ENCODE measurements around the gene LTN1.

LTN1 gene

GRCh38 chr21:28937737-28938136 lies 54.9 kb downstream of the LTN1 start:
- H3F3A ChIP-seq (ENCODE audit: insufficient read depth) = no peaks in the 10 kb centered on the region

GRCh38 chr21:28936721-28937120 lies 56.0 kb downstream of the LTN1 start:
- no peaks in the 10 kb centered on the region for H4K20me1 ChIP-seq (ENCODE audit: low read depth, low read length)
- H3K9me3 ChIP-seq (ENCODE audit: insufficient read depth, low read length) = no peaks in the 10 kb centered on the region
- H3K27ac ChIP-seq (ENCODE audit: low read depth, low read length) = no peak overlapping the region
- no peak overlapping the region for H2AFZ ChIP-seq (ENCODE audit: low read depth, low read length, severe bottlenecking)
- H3F3A ChIP-seq (ENCODE audit: insufficient read depth) = no peaks in the 10 kb centered on the region
- H3K4me3 ChIP-seq (ENCODE audit: insufficient read depth, low read length, poor library complexity, severe bottlenecking) = no peak overlapping the region
- no peaks in the 10 kb centered on the region for H3K79me2 ChIP-seq (ENCODE audit: insufficient read depth, low read length)
- TF ChIP-seq, protein P1, sequence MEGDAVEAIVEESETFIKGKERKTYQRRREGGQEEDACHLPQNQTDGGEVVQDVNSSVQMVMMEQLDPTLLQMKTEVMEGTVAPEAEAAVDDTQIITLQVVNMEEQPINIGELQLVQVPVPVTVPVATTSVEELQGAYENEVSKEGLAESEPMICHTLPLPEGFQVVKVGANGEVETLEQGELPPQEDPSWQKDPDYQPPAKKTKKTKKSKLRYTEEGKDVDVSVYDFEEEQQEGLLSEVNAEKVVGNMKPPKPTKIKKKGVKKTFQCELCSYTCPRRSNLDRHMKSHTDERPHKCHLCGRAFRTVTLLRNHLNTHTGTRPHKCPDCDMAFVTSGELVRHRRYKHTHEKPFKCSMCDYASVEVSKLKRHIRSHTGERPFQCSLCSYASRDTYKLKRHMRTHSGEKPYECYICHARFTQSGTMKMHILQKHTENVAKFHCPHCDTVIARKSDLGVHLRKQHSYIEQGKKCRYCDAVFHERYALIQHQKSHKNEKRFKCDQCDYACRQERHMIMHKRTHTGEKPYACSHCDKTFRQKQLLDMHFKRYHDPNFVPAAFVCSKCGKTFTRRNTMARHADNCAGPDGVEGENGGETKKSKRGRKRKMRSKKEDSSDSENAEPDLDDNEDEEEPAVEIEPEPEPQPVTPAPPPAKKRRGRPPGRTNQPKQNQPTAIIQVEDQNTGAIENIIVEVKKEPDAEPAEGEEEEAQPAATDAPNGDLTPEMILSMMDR (IDR thresholded peaks at IDR 0.05; ENCODE audit: insufficient read depth, low read length, poor library complexity, severe bottlenecking) = no peak
- TF ChIP-seq EZH2phosphoT487 (conservative IDR thresholded peaks at IDR 0.05; ENCODE audit: low read length) = no peak
- no peak overlapping the region for H3K4me2 ChIP-seq (ENCODE audit: low read depth, low read length, poor library complexity, severe bottlenecking)
- H3K9me2 ChIP-seq (replicated peaks; ENCODE audit: insufficient read depth, low read length) = no peaks in the 10 kb centered on the region
- H3K36me3 ChIP-seq (ENCODE audit: low read length) = peaks cover 41% of the 10 kb centered on the region
- no peak overlapping the region for H3K9ac ChIP-seq (ENCODE audit: low read length)
- H3K27me3 ChIP-seq (ENCODE audit: low read length) = no peaks in the 10 kb centered on the region

More at GRCh38 chr21:28937737-28938136, 54.9 kb downstream of the LTN1 start:
- H4K20me1 ChIP-seq (ENCODE audit: low read depth, low read length) = no peaks in the 10 kb centered on the region
- H3K79me2 ChIP-seq (ENCODE audit: insufficient read depth, low read length) = no peaks in the 10 kb centered on the region
- H3K27ac ChIP-seq (ENCODE audit: low read depth, low read length) = no peak overlapping the region
- no peaks in the 10 kb centered on the region for H3K27me3 ChIP-seq (ENCODE audit: low read length)
- no peak for TF ChIP-seq EZH2phosphoT487 (conservative IDR thresholded peaks at IDR 0.05; ENCODE audit: low read length)
- TF ChIP-seq, protein P1 (IDR thresholded peaks at IDR 0.05; ENCODE audit: insufficient read depth, low read length, poor library complexity, severe bottlenecking) = no peak
- H3K9me2 ChIP-seq (replicated peaks; ENCODE audit: insufficient read depth, low read length) = no peaks in the 10 kb centered on the region
- H3K9me3 ChIP-seq (ENCODE audit: insufficient read depth, low read length) = no peaks in the 10 kb centered on the region
- no peak overlapping the region for H3K9ac ChIP-seq (ENCODE audit: low read length)
- peaks cover 38% of the 10 kb centered on the region for H3K36me3 ChIP-seq (ENCODE audit: low read length)
- no peak overlapping the region for H3K4me2 ChIP-seq (ENCODE audit: low read depth, low read length, poor library complexity, severe bottlenecking)
- H2AFZ ChIP-seq (ENCODE audit: low read depth, low read length, severe bottlenecking) = no peak overlapping the region
- H3K4me3 ChIP-seq (ENCODE audit: insufficient read depth, low read length, poor library complexity, severe bottlenecking) = no peak overlapping the region

DNA sequence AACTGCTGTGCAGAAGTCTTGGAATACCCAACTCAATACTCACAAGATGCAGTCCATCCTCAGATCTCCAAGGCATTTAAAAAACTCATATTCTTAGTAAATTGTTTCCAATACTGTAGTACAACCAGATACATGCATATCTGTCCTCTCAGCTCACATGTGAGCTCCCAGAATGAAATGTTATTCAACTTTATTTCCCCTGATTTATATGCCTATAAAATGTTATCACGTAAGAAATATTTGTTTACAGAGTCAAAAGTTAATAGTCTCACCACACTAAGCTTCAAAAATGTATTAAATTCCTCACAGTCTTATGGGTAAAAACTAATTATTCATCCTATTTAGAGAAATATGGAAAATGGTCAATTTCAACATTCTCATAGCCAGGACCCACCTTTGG lies 56.6 kb downstream of the LTN1 start:
- Histone ChIP-seq H3K27me3 (ENCODE audit: low read length) (no peaks in the 10 kb centered on the region), H3K79me2 (ENCODE audit: insufficient read depth, low read length) (no peaks in the 10 kb centered on the region), H3F3A (ENCODE audit: insufficient read depth) (no peaks in the 10 kb centered on the region), H3K9me3 (ENCODE audit: insufficient read depth, low read length) (no peaks in the 10 kb centered on the region), H4K20me1 (ENCODE audit: low read depth, low read length) (no peaks in the 10 kb centered on the region), H3K4me3 (ENCODE audit: insufficient read depth, low read length, poor library complexity, severe bottlenecking) (no peak overlapping the region), H2AFZ (ENCODE audit: low read depth, low read length, severe bottlenecking) (no peak overlapping the region), H3K9ac (ENCODE audit: low read length) (no peak overlapping the region), H3K9me2 (replicated peaks; ENCODE audit: insufficient read depth, low read length) (no peaks in the 10 kb centered on the region), H3K36me3 (ENCODE audit: low read length) (peaks cover 44% of the 10 kb centered on the region), H3K27ac (ENCODE audit: low read depth, low read length) (no peak overlapping the region), H3K4me2 (ENCODE audit: low read depth, low read length, poor library complexity, severe bottlenecking) (no peak overlapping the region)
- TF ChIP-seq, protein P1 (IDR thresholded peaks at IDR 0.05; ENCODE audit: insufficient read depth, low read length, poor library complexity, severe bottlenecking) = no peak
- no peak for TF ChIP-seq EZH2phosphoT487 (conservative IDR thresholded peaks at IDR 0.05; ENCODE audit: low read length)

Data from SU-DHL-6 (cell line).